ENCODE data around the gene TRIM40. TPM values are rescaled to one million over a fixed set of nuclear protein-coding genes. Genes with fewer than 3 reads are reported as not detected.
A peak's percentile ranks its signal among the peaks of the same experiment; 100 is the strongest.

The TRIM40 gene, protein sequence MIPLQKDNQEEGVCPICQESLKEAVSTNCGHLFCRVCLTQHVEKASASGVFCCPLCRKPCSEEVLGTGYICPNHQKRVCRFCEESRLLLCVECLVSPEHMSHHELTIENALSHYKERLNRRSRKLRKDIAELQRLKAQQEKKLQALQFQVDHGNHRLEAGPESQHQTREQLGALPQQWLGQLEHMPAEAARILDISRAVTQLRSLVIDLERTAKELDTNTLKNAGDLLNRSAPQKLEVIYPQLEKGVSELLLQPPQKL
- total RNA-seq: not detected

DNA sequence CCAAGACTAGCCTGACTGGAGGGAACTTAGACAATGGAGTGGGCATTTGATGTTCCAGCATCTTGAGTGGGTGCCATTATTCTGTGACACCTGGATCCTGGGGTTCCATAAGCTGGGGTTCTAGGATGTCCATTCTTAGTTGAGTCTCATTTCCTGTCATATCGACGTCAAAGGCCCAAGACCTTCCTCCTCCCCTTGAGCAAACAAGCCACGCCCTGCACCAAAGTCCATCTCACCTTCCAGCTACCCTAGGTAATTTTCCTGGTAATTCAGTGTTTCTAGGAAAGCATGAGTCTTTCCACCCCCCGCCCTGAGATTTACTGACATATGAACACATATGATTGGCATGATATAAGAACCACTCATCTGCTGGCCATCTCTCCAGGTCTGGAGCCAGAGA is at the start of gene TRIM40:
TRIM40 (plus strand) TSS at position 384 of the 400 bp plus-strand sequence. CDS start 897 bp downstream, outside the sequence.
- intact Hi-C loops (cut with DNase I, micrococcal nuclease): no loop called here
- ChIA-PET CTCF (interaction anchor here (0.7 to 2.2 kb wide), 2 partner anchors 27 to 31 kb away, joined by 3 to 10 read pairs; no protein-coding TSS in a partner anchor), POLR2A (no interaction called here)
- ATAC-seq (no peak), DNase-seq (no peak)
- H3K27ac Mint-ChIP-seq: no peak within 1 kb of the TSS
- H3K4me3 Mint-ChIP-seq: no peak within 1 kb of the TSS
- H3K4me1 Mint-ChIP-seq: peaks cover 10% of the 10 kb centered on the region
- peaks cover 43% of the 10 kb centered on the region for H3K27me3 Mint-ChIP-seq
- no peaks in the 10 kb centered on the region for H3K9me3 Mint-ChIP-seq (ENCODE audit: low read depth)
- H3K36me3 Mint-ChIP-seq (ENCODE audit: low read depth): no peaks in the 10 kb centered on the region

DNA sequence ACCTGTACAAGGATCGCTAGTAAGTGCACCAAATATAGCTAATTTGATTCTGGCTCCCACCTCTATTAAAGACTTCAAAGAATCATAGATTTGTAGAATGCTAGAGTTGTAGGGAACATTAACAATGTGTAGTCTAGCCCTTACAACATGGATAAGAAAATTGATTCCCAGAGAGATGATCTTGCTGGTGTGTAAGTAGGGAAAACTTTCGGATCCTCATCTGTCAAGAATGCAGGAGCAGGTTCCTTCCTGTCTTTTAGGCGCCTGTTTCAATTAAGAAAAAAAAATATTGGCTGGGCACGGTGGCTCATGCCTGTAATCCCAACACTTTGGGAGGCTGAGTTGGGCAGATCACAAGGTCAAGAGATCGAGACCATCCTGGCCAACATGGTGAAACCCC is 48.1 kb upstream of the TRIM40 start:
- Mint-ChIP-seq H3K36me3 (ENCODE audit: low read depth) (no peaks in the 10 kb centered on the region), H3K4me1 (no peaks in the 10 kb centered on the region), H3K4me3 (no peak overlapping the region), H3K9me3 (ENCODE audit: low read depth) (no peaks in the 10 kb centered on the region), H3K27me3 (peaks cover 36% of the 10 kb centered on the region), H3K27ac (no peak overlapping the region)
- no peak for DNase-seq
- intact Hi-C loops (cut with DNase I, micrococcal nuclease): no loop called here
- CTCF ChIA-PET: interaction anchor here (0.6 to 2.1 kb wide), 7 partner anchors 8 to 320 kb away, joined by 3 to 9 read pairs (median 3); no protein-coding TSS in a partner anchor
- ATAC-seq: no peak
- POLR2A ChIA-PET: no interaction called here

DNA sequence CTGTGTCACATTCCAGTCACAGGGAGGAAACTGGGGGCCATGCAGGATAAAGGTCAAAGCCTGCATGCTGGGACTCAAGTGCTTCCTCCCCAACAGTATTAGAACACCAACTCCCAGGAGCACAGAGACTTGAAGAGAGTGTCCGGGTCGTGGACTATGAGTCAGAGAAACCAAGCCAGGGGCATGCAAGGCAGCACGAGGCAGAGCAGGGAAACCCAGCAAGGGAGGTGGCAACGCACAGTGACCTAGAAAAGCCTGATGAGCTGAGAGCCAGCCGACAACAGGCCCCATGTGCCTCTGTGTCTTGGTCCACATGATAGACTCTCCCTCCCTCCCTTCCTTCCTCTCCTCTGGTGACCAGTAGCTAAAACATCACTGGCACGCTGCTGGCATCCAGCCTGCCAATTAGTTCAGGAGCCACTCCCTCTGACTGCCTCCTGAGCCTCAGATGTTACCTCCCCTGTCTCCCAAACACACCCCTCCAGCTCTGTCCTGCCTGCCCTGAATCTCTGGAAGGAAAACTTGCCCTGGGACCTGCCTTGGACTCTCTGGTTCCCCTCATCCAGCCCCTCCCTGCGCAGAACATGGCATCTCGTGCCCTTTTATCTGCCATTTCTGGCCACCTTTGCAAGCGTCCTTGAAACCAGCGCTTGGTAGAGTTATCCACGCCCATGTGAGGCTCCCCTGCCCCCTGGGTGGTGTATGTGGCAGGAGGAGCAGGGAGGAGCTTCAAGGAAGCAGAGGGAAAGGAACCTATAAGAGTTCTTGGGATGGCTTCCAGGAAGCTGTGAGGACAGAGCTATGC is 44.2 kb upstream of the TRIM40 start:
- ATAC-seq: no peak
- intact Hi-C loops (cut with DNase I, micrococcal nuclease): no loop called here

DNA sequence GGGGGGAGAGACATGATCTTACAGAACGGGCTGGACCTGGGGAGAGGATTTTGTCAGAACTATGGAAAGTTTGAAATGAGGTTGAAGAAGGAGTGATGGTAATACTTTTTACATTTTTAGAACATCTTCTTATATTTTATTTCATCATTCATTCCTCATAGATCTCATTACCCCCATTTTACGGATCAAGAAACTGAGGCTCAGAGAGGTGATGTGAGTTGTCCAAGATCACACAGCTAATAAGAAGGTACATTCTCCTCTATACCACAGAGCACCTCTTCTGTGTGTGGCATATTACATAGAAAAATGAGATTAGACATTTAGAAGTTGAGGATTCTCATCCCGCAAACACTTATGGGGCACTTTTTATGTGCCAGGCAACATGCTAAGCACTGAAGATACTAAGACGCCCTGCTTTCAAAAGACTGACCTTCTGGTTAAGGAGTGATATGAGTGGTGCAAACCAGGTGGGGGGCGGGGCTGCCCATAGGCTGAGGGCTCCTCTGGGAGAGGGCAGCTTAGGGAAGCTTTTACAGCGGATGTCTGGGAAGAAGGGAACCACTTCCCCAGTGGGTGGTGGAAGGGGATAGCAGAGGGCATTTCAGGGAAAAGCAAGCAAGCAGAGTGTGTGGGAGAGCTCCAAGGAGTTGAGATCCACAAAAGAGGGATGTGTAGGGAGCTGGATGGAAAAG is 42.9 kb upstream of the TRIM40 start:
- no peaks in the 10 kb centered on the region for H3K9me3 Mint-ChIP-seq (ENCODE audit: low read depth)
- ATAC-seq: no peak
- ChIA-PET POLR2A (no interaction called here), CTCF (interaction anchor here (1.1 to 2.3 kb wide), 3 partner anchors 10 to 57 kb away, joined by 3 to 8 read pairs (median 3); no protein-coding TSS in a partner anchor)
- H3K4me1 Mint-ChIP-seq: peaks cover 7% of the 10 kb centered on the region
- DNase-seq: no peak
- H3K27ac Mint-ChIP-seq: no peak overlapping the region
- H3K36me3 Mint-ChIP-seq (ENCODE audit: low read depth): no peaks in the 10 kb centered on the region
- peaks cover 53% of the 10 kb centered on the region for H3K27me3 Mint-ChIP-seq
- H3K4me3 Mint-ChIP-seq: no peak overlapping the region
- intact Hi-C loops (cut with DNase I, micrococcal nuclease): no loop called here

More for the DNA sequence above, 44.2 kb upstream of the TRIM40 start:
- no peak overlapping the region for H3K4me3 Mint-ChIP-seq
- H3K4me1 Mint-ChIP-seq: no peaks in the 10 kb centered on the region
- no peaks in the 10 kb centered on the region for H3K36me3 Mint-ChIP-seq (ENCODE audit: low read depth)
- POLR2A ChIA-PET: no interaction called here
- no peak overlapping the region for H3K27ac Mint-ChIP-seq
- CTCF ChIA-PET: interaction anchor here (0.8 to 2.6 kb wide), 2 partner anchors 13 to 39 kb away, joined by 4 to 9 read pairs; no protein-coding TSS in a partner anchor
- peaks cover 50% of the 10 kb centered on the region for H3K27me3 Mint-ChIP-seq
- DNase-seq: no peak
- no peaks in the 10 kb centered on the region for H3K9me3 Mint-ChIP-seq (ENCODE audit: low read depth)

DNA sequence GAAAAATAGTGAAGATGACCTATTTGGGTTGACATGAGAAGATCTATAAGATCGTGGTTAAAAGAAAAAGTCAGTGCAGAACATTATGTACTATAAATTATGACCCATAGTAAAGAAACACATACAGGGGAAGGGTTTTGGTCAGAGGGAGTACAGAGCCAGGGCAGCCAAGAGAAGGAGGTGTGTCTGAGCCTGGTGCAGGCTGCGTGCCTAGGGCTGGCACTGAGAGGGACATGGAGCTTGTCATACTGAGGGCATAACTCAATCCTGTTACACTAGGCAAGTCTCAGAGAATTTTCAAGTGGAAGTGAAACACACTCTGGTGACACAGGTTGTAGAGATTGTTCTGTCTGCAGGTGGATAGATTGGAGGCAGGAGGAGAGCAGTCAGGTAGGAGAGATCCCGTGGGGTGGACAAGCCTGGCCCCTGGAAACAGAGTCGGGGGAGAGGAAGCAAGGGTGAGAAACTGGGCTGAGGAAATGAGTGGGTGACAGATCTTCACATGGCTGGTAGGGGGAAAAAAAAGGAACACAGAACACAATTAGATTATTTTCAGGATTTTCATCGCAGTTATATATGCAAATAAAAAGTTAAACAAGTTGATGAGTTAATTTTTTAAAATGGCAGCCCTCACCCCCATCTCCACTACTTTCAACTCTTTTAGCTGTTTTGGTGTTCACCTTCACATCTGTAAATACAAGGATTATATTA is 41.8 kb upstream of the TRIM40 start:
- intact Hi-C loops (cut with DNase I, micrococcal nuclease): no loop called here
- H3K4me1 Mint-ChIP-seq: peaks cover 13% of the 10 kb centered on the region
- H3K36me3 Mint-ChIP-seq (ENCODE audit: low read depth): no peaks in the 10 kb centered on the region
- no peak overlapping the region for H3K27ac Mint-ChIP-seq
- ATAC-seq: no peak
- peaks cover 60% of the 10 kb centered on the region for H3K27me3 Mint-ChIP-seq
- CTCF ChIA-PET: interaction anchor here (0.8 to 2.3 kb wide), 4 partner anchors 9 to 58 kb away, joined by 3 to 8 read pairs (median 4); no protein-coding TSS in a partner anchor
- POLR2A ChIA-PET: no interaction called here
- DNase-seq: no peak
- no peaks in the 10 kb centered on the region for H3K9me3 Mint-ChIP-seq (ENCODE audit: low read depth)
- H3K4me3 Mint-ChIP-seq: no peak overlapping the region

DNA sequence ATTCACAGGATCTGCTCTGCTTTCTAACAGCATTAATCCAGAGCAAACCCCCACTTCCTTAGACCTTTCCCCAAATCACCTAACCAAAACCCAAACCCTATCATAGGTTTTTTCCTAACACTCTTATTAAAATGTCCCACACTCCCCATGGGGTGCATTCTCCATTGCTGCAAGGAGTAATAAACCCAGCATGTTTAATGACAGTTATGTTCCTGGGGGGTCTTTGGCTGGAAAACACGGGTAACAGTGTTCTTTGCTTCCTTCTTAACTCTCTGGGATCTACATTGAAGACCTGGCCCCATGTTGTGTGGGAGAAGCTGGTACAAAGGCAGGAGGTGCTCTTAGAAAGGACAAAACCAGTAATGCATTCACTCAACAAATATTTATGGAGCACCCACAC is 39.1 kb upstream of the TRIM40 start:
- ATAC-seq (no peak), DNase-seq (no peak)
- Mint-ChIP-seq H3K4me1 (peaks cover 30% of the 10 kb centered on the region), H3K4me3 (no peak overlapping the region), H3K27ac (no peak overlapping the region), H3K9me3 (ENCODE audit: low read depth) (no peaks in the 10 kb centered on the region), H3K36me3 (ENCODE audit: low read depth) (no peaks in the 10 kb centered on the region), H3K27me3 (peaks cover 62% of the 10 kb centered on the region)
- intact Hi-C loops (cut with DNase I, micrococcal nuclease): no loop called here
- ChIA-PET POLR2A (no interaction called here), CTCF (interaction anchor here (0.6 to 0.8 kb wide), 2 partner anchors 9 to 182 kb away, joined by 3 read pairs; no protein-coding TSS in a partner anchor)

DNA sequence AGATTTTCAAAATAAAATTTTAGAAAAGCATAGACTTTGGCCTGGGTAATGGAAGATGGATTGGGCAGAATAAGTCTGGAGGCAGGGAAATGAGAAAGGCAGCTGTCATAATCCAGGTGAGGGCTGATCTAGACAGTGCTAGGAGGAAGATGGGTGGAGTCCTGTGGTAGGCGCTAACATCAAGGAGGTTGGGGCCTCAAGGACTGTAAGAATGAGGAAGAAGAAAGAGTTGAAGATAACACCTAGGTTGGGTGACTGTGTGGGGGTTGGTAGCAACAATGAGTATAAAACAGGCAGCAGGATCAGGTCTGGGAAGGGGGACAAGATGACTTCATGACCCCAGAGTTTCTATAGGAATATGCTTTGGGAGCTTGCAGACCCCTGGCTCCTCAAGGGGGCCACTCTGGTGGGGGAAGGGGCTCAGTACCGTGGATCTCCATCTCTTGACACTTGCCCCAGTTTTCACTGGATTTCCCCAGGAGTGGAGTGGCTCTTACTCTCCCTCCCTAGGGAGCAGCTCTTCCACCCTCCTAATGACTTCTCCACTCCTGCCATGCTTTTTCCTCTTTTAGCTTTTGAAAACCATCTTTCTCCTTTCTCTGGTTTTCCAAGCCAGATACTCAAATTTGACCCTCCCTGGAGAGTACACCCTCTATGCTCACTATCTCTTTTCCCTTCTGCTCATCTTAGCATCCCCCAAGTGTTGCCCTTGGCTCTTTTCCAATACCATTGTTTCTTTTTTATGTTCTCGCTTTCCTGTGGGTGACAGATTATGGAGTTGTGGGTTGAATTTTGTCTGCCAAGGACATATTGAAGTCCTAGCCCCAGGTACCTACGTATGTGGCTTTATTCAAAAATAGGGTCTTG is 37.8 kb upstream of the TRIM40 start:
- Mint-ChIP-seq H3K4me1 (peaks cover 39% of the 10 kb centered on the region), H3K4me3 (no peak overlapping the region), H3K27ac (no peak overlapping the region), H3K9me3 (ENCODE audit: low read depth) (no peaks in the 10 kb centered on the region), H3K27me3 (peaks cover 52% of the 10 kb centered on the region), H3K36me3 (ENCODE audit: low read depth) (no peaks in the 10 kb centered on the region)
- POLR2A ChIA-PET: no interaction called here
- intact Hi-C loops (cut with DNase I, micrococcal nuclease): no loop called here
- CTCF ChIA-PET: interaction anchor here (0.6 to 1.4 kb wide), 4 partner anchors 9 to 84 kb away, joined by 3 read pairs; no protein-coding TSS in a partner anchor
- no peak for ATAC-seq
- no peak for DNase-seq

DNA sequence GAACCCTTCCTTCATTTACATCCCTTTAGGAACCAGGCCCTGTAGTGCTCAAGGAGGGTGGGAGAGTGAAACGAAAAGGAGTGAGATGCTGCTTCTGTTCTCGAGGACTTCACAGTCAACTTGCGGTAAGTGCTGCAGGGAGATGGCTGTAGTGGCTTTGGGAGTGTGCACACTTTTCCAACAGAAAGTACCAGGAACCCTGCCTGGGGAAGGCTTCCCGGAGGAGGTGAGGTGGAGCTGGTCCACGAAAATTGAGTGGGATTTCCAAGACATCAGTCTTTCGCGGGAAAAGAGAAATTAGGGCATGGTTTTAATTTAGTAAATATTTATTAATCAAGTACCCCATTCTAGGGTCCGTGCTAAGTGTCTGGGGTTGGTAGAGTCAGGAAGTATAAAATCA is 35.8 kb upstream of the TRIM40 start:
- DNase-seq (no peak), ATAC-seq (no peak)
- ChIA-PET CTCF (interaction anchor here (0.7 to 1.6 kb wide), 2 partner anchors 31 to 71 kb away, joined by 3 to 5 read pairs; no protein-coding TSS in a partner anchor), POLR2A (no interaction called here)
- peak overlapping the region; percentile 44 for H3K4me3 Mint-ChIP-seq
- intact Hi-C loops (cut with DNase I, micrococcal nuclease): loop anchor here (5.0 kb wide), 2 partner anchors 38 to 227 kb away; partner anchors contain the start of genes POLR1H (in 1 of the 2) and TRIM39 (in 1 of the 2)
- H3K27me3 Mint-ChIP-seq: peaks cover 50% of the 10 kb centered on the region
- H3K4me1 Mint-ChIP-seq: peaks cover 45% of the 10 kb centered on the region
- H3K36me3 Mint-ChIP-seq (ENCODE audit: low read depth): no peaks in the 10 kb centered on the region
- no peaks in the 10 kb centered on the region for H3K9me3 Mint-ChIP-seq (ENCODE audit: low read depth)
- no peak overlapping the region for H3K27ac Mint-ChIP-seq

DNA sequence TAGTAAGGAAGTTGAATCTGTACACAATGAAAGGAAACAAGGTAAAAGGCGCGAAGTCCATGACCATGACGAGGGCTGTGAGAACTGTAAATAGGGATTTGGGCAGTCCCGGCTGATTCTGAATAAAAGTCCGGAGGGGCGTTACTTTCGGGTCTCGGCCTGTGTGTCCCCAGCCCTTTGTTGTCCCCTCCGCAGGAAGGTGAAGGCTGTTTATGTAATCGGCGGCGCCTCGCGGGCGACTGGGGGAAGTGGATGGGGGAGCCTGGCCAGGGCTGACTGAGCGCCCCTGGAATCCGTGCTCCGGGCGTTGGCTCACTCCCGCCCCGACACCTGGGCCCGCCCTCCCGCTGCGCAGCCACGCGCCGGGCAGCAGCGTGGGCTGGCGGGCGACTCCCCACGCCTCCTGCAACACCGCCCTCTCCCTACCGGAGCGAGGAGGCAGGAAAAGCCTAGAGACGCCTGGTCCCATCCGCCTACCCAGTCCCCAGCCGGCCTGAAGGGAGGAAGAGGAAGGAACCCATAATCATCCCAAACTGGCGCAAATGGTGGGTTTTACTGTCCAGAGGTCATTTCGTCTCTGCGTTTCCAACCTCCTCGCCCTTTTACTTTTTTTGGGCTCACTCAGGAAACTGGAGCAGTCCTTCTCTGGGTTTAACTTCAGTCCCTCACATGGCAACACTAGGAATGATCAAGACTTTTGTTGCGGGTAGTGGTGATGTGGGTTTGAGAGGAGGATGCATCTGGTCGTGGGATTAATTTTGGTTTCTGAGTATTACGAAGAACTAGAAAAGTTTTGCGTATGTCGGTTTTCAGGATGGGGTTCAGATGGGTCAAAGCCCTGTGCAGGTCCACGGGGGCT is 35.1 kb upstream of the TRIM40 start:
- Mint-ChIP-seq H3K27ac (no peak overlapping the region), H3K36me3 (ENCODE audit: low read depth) (no peaks in the 10 kb centered on the region), H3K9me3 (ENCODE audit: low read depth) (no peaks in the 10 kb centered on the region), H3K4me1 (peaks cover 45% of the 10 kb centered on the region), H3K27me3 (peaks cover 46% of the 10 kb centered on the region), H3K4me3 (peak overlapping the region; percentile 61)
- DNase-seq (peak; percentile 36), ATAC-seq (no peak)
- intact Hi-C loops (cut with DNase I, micrococcal nuclease): loop anchor here (5.0 kb wide), 2 partner anchors 39 to 226 kb away; partner anchors contain the start of genes POLR1H (in 1 of the 2) and TRIM39 (in 1 of the 2)
- ChIA-PET CTCF (interaction anchor here (0.7 to 9.5 kb wide), 12 partner anchors 24 to 447 kb away, joined by 3 to 244 read pairs (median 5); partner anchors contain the start of gene POLR1H), POLR2A (no interaction called here)

Data from activated CD4-positive, alpha-beta T cell treated with anti-CD3 and anti-CD28 coated beads for 36 hours (primary cell).